ENCODE results near the gene ARL2BP. TPM values are rescaled to one million over a fixed set of nuclear protein-coding genes. Genes with fewer than 3 reads are reported as not detected.

ARL2BP gene
- total and polyA plus RNA-seq, 2 of the 13 experiments (the other 11 are each of a cell fraction or from before 2014, with no cell fraction given): 64.3 to 67.6 TPM

DNA sequence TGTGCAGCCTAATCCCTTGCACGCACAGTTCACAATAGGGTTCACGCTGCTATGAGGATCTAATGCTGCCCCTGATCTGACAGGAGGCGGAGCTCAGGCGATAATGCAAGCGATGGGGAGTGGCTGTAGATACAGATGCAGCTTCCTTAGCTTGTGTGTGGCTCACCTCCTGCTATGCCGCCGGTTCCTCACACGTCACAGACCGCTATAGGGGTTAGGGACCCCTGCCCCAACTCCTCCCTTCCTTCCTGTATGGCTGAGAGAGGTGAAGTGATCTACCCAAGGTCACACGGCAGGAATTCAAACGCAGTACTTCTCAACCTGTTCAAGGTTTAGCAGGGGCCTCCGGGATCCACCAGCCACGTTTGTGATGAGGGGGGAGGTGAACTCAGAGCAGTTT is 52.8 kb downstream of the ARL2BP start:
- POLR2A ChIA-PET: interaction anchor here (0.7 to 12.2 kb wide), 2 partner anchors 52 to 77 kb away, joined by 5 to 303 read pairs; partner anchors contain the start of genes ARL2BP and CX3CL1
- CTCF ChIA-PET (ENCODE audit: low intra/inter-chr PET ratio, low total read pairs): no interaction called here
- Histone ChIP-seq H3K9me3 (ENCODE audit: low read length) (no peaks in the 10 kb centered on the region), H4K20me1 (ENCODE audit: insufficient read depth, low read length) (no peaks in the 10 kb centered on the region; the same call in 1 of the 2 replicates), H3K4me1 (ENCODE audit: insufficient read depth, low read length) (peaks cover 64% of the 10 kb centered on the region), H3K27me3 (ENCODE audit: control insufficient read depth in 1 of 2, insufficient read depth in 2 of 2, low read length in 2 of 2) (no peaks in the 10 kb centered on the region; a peak in 1 of 5 replicates), H3K79me2 (ENCODE audit: insufficient read depth, low read length) (no peaks in the 10 kb centered on the region), H3K36me3 (replicated peaks in 1 of 2; ENCODE audit: control insufficient read depth in 1 of 2, insufficient read depth in 2 of 2, low read length in 2 of 2) (no peaks in the 10 kb centered on the region), H3K4me2 (ENCODE audit: low read depth, low read length) (peak overlapping the region; percentile 99), H3K27ac (ENCODE audit: extremely low read length, insufficient read depth, low read length) (no peak overlapping the region), H3K4me3 (replicated peaks in 1 of 3; ENCODE audit: insufficient read depth in 1 of 3, low read depth in 2 of 3, low read length in 3 of 3) (peak overlapping the region; percentile 63 to 95 (median 84)), H2AFZ (ENCODE audit: low read length) (no peak overlapping the region), H3K9ac (ENCODE audit: insufficient read depth, low read depth, low read length) (peak overlapping the region; percentile 20; the same call in 1 of the 2 replicates)
- no peak for ATAC-seq
- no peak for DNase-seq (ENCODE audit: low spot score)
- no TSS peak for BruUV-seq (replicated peaks)
- in situ Hi-C loops (cut with HindIII; ENCODE audit: extremely low pct_ligation_motif_present, low pct_unique_long_range_greater_than_20kb): loop anchor here (10.0 kb wide), 1 partner anchor 213 kb away; no protein-coding TSS in a partner anchor
- FAIRE-seq: peak; percentile 39
- 4% methylated on average over 13 of the region's 13 CpGs for WGBS (ENCODE audit: low lambda C conversion rate)
- intact Hi-C loops (cut with micrococcal nuclease; ENCODE audit: unreplicated experiment): loop anchor here (2.0 to 5.0 kb wide), 2 partner anchors 111 to 213 kb away; partner anchors contain the start of genes PSME3IP1 and RSPRY1
- TF ChIP-seq ZNF224 (CRISPR knock-in tag; IDR thresholded peaks at IDR 0.05) (no peak), ZNF776 (CRISPR knock-in tag; IDR thresholded peaks at IDR 0.05) (0 out of 2 replicates have a peak, but pooled peaks have one; percentile 43), NFIB (CRISPR knock-in tag; IDR thresholded peaks at IDR 0.05; ENCODE audit: borderline replicate concordance) (no peak), NCOA2 (CRISPR knock-in tag; IDR thresholded peaks at IDR 0.05) (no peak; the same call in 1 of the 2 replicates), ZNF317 (CRISPR knock-in tag; IDR thresholded peaks at IDR 0.05) (0 out of 2 replicates have a peak, but pooled peaks have one; percentile 25), ZMYM3 (CRISPR knock-in tag; IDR thresholded peaks at IDR 0.05) (peak; percentile 90), SNAI1 (CRISPR knock-in tag; IDR thresholded peaks at IDR 0.05; ENCODE audit: borderline replicate concordance) (0 out of 2 replicates have a peak, but pooled peaks have one; percentile 40), ZC3H13 (CRISPR knock-in tag; IDR thresholded peaks at IDR 0.05) (no peak), ZNF644 (CRISPR knock-in tag; IDR thresholded peaks at IDR 0.05; ENCODE audit: low read depth) (no peak), HOXA5 (CRISPR knock-in tag; IDR thresholded peaks at IDR 0.05) (no peak), TEAD3 (CRISPR knock-in tag; optimal IDR thresholded peaks at IDR 0.05; ENCODE audit: borderline replicate concordance) (peak; percentile 49), SOX5 (CRISPR knock-in tag; IDR thresholded peaks at IDR 0.05; ENCODE audit: borderline replicate concordance) (no peak), ZFP41 (CRISPR knock-in tag; IDR thresholded peaks at IDR 0.05; ENCODE audit: borderline replicate concordance) (no peak), ELF4 (CRISPR knock-in tag; IDR thresholded peaks at IDR 0.05; ENCODE audit: borderline replicate concordance) (no peak), ERF (CRISPR knock-in tag; IDR thresholded peaks at IDR 0.05) (no peak), ZNF20 (CRISPR knock-in tag; IDR thresholded peaks at IDR 0.05) (no peak; the same call in 1 of the 2 replicates), ZBTB7B (CRISPR knock-in tag; IDR thresholded peaks at IDR 0.05) (0 out of 2 replicates have a peak, but pooled peaks have one; percentile 31), ZKSCAN8 (CRISPR knock-in tag; IDR thresholded peaks at IDR 0.05; ENCODE audit: borderline replicate concordance) (0 out of 2 replicates have a peak, but pooled peaks have one; percentile 16), HMG20A (CRISPR knock-in tag; IDR thresholded peaks at IDR 0.05; ENCODE audit: borderline replicate concordance) (no peak), FOXO1 (CRISPR knock-in tag; IDR thresholded peaks at IDR 0.05) (no peak)
- TF ChIP-seq, protein P1, sequence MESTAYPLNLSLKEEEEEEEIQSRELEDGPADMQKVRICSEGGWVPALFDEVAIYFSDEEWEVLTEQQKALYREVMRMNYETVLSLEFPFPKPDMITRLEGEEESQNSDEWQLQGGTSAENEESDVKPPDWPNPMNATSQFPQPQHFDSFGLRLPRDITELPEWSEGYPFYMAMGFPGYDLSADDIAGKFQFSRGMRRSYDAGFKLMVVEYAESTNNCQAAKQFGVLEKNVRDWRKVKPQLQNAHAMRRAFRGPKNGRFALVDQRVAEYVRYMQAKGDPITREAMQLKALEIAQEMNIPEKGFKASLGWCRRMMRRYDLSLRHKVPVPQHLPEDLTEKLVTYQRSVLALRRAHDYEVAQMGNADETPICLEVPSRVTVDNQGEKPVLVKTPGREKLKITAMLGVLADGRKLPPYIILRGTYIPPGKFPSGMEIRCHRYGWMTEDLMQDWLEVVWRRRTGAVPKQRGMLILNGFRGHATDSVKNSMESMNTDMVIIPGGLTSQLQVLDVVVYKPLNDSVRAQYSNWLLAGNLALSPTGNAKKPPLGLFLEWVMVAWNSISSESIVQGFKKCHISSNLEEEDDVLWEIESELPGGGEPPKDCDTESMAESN (CRISPR knock-in tag; conservative IDR thresholded peaks at IDR 0.05): no peak
- TF ChIP-seq, protein P2, sequence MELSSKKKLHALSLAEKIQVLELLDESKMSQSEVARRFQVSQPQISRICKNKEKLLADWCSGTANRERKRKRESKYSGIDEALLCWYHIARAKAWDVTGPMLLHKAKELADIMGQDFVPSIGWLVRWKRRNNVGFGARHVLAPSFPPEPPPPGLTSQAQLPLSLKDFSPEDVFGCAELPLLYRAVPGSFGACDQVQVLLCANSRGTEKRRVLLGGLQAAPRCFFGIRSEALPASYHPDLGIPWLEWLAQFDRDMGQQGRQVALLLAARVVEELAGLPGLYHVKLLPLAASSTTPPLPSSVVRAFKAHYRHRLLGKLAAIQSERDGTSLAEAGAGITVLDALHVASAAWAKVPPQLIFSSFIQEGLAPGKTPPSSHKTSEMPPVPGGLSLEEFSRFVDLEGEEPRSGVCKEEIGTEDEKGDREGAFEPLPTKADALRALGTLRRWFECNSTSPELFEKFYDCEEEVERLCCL (CRISPR knock-in tag; IDR thresholded peaks at IDR 0.05; ENCODE audit: borderline replicate concordance): no peak
